ENCODE data around the gene PVRIG.
"Not testable (repeated sequence)": the region's sequence is repeated elsewhere in the genome, so short reads cannot be mapped to it uniquely, and the experiment has no call there.

PVRIG gene

GRCh38 chr7:100195901-100196322, 23.8 kb upstream of the PVRIG start:
- not testable (repeated sequence) for DNase-seq

GRCh38 chr7:100198266-100198665, 21.5 kb upstream of the PVRIG start:
- DNase-seq: no peak

- DNase-seq: no peak
Measured at GRCh38 chr7:100200693-100201092, 19.1 kb upstream of the PVRIG start.

- no peak for DNase-seq
Measured at GRCh38 chr7:100204454-100204853, 15.3 kb upstream of the PVRIG start.

GRCh38 chr7:100208911-100209408, 10.8 kb upstream of the PVRIG start:
- DNase-seq: no peak

- no peak for DNase-seq
Measured at GRCh38 chr7:100209493-100209892, 10.3 kb upstream of the PVRIG start.

GRCh38 chr7:100210805-100211204, 8.9 kb upstream of the PVRIG start:
- no peak for DNase-seq

- no peak for DNase-seq
Measured at GRCh38 chr7:100211342-100211780, 8.4 kb upstream of the PVRIG start.

- no peak for DNase-seq
Measured at GRCh38 chr7:100212631-100213286, 7.0 kb upstream of the PVRIG start.

GRCh38 chr7:100213672-100214071, 6.1 kb upstream of the PVRIG start:
- no peak for DNase-seq

- not testable (repeated sequence) for DNase-seq
Measured at GRCh38 chr7:100214356-100214755, 5.4 kb upstream of the PVRIG start.

GRCh38 chr7:100215895-100216294, 3.9 kb upstream of the PVRIG start:
- no peak for DNase-seq

GRCh38 chr7:100217934-100218333, 1.8 kb upstream of the PVRIG start:
- DNase-seq: peak; percentile 55

GRCh38 chr7:100219271-100219737, 445 bp upstream of the PVRIG start:
- no peak for DNase-seq

GRCh38 chr7:100220586-100221230, 959 bp downstream of the PVRIG start:
- no peak for DNase-seq

GRCh38 chr7:100221231-100221718, 1.5 kb downstream of the PVRIG start:
- no peak for DNase-seq

- DNase-seq: no peak
Measured at GRCh38 chr7:100221767-100222444, 2.2 kb downstream of the PVRIG start.

- DNase-seq: no peak
Measured at GRCh38 chr7:100222445-100223132, 2.8 kb downstream of the PVRIG start.

GRCh38 chr7:100223376-100223927, 3.7 kb downstream of the PVRIG start:
- DNase-seq: not testable (repeated sequence)

GRCh38 chr7:100224891-100225290, 5.1 kb downstream of the PVRIG start:
- DNase-seq: not testable (repeated sequence)

- DNase-seq: not testable (repeated sequence)
Measured at GRCh38 chr7:100234660-100235317, 15.0 kb downstream of the PVRIG start.

GRCh38 chr7:100239975-100240374, 20.2 kb downstream of the PVRIG start:
- not testable (repeated sequence) for DNase-seq

Measured in NCI-H1092 (cell line).